Left ventricle myocardium superior (tissue), 1 donor: ENCODE data around the gene SERINC5. TPM values are rescaled to one million over a fixed set of nuclear protein-coding genes. Genes with fewer than 3 reads are reported as not detected.

Source experiments
- ATAC-seq: fragments of 200-7000 bp; cut with Tn5 transposase; one replicate; pipeline ENCODE4 v1.9.1; 2020; ENCODE audit warnings: mild to moderate bottlenecking, moderate library complexity
- DNase-seq: peaks from one replicate; pipeline ENCODE4 v3.0.0-alpha.2; 2020
- intact Hi-C: fragments of 100-400 bp; cut with micrococcal nuclease; formaldehyde crosslinking; loops from one replicate; pipeline ENCODE4 v1.11.0; 2022
- total RNA-seq: library from RNA; stranded (reverse); fragmentation: NEBNext Ultra II Directional; extraction: Animal tissue kit (Norgen Biotek cat#: 25700); gene quantifications from one replicate; pipeline ENCODE4 v1.2.1, GENCODE V29; 2021
- donor health status: DM: no; HTN: yes; CAD: no; lungs with severe emphysema.

The SERINC5 gene
- total RNA-seq, 1 donor from 2014 or later: 13.7 TPM

DNA sequence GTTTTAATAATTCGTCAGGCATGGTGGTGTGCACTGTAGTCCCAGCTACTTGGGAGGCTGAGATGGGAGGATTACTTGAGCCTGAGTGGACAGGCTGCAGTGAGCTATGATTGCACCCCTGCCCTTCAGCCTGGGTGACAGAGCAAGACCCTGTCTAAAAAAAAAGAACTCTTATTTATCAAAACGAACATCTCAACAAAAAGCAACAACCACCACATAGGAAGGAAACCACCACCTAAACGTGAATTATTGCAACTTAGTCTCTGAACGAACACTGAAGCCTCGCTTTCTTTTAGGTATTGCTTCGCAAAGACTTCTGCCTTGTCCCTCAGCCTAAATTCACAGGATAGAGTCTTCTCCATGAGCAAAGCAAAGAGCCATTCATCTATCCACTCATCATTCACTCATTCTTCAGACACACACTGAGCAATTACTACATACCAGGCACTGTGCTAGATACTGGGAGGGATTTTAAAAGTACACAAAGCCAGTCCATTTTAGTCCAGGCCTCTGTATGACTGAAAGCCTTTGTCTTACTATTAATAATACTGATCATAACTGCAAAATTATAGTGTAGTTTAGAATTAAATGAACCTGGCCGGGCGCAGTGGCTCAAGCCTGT, 163.3 kb downstream of the SERINC5 start:
- intact Hi-C loops: loop anchor here (2.0 kb wide), 1 partner anchor 214 kb away; no protein-coding TSS in a partner anchor
- ATAC-seq (no peak), DNase-seq (no peak)

DNA sequence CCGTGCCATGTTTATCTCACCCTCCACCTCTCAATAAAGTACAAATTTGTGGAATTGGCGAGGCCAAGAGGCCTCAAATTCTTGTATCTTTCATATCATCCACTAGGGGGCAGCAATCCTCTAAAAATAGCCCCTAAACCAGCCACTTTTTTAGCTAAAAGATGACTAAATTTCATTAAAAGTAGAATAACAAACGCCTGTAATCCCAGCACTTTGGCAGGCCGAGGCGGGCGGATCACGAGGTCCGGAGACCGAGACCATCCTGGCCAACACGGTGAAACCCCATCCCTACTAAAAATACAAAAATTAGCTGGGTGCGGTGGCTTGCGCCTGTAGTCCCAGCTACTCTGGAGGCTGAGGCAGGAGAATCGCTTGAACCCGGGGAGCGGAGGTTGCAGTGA, 164.1 kb downstream of the SERINC5 start:
- peak; percentile 54 for DNase-seq
- peak; percentile 73 for ATAC-seq
- intact Hi-C loops: loop anchor here (2.0 kb wide), 1 partner anchor 215 kb away; no protein-coding TSS in a partner anchor

DNA sequence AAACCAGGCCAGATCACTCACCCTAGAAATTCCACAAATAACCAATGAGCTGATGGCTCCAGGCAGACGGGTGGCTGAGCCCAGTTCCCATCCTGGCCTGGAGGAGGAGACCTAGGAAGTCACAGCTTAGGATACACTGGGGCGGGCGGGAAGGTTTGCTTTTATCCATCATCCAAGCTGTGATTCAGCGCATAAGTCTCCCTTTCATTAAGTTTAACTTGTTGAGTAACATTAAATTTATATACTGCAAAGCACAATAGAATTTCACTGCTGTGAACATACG, 165.0 kb downstream of the SERINC5 start:
- intact Hi-C loops: no loop called here
- ATAC-seq (no peak), DNase-seq (no peak)

DNA sequence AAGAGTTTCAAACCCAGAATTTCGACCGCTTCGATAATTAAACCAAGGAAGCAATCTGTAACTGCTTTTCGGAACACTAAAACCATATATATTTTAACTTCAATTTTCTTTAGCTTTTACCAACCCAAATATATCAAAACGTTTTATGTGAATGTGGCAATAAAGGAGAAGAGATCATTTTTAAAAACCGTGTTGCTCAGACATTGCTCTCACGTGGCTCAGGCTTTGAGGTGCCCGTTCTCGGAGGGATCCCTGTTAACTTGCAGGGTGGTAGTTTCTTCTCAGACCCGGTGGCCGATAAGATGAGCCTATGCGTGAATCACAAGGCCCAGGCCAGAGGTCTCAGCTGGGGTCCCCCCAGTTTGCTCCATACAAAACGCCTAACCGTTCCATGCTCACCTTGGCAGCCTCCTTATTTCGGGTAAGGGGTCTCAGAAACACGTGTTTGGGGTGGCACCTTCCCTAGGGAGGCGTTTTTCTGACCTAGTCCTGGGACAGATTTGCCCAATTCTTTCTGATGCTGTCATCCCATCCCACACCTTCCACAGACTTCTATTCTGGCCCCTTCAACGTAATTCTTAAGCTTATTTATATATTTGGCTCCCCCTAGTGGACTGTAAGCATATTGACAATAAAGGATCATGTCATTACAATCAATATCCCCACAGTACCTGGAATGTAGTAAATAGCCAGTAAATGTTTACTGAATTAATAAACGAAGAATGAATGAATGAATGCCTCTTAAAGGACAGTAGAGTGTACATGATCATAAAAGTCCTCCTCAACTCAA, 172.6 kb downstream of the SERINC5 start:
- intact Hi-C loops: no loop called here
- DNase-seq (no peak), ATAC-seq (peak; percentile 88)

DNA sequence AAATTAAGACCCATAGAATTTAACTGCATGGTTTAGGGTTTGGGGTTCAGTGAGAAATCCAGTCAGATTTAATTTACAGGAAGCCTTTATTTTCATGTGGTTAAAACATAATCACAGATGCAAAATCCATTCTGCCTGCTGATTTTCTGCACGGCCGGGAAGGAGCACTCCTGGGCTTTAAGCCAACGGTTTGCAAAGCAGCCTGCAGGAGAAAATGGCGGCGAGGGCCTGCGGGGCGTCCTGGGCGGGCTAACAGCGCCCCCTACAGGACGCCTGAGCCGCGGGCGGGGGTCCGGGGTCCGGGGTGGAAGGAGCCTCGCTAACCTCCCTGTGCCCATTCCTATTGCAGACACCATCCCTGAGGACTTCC, 173.1 kb downstream of the SERINC5 start:
- ATAC-seq (peak; percentile 88), DNase-seq (peak; percentile 84)
- intact Hi-C loops: no loop called here

DNA sequence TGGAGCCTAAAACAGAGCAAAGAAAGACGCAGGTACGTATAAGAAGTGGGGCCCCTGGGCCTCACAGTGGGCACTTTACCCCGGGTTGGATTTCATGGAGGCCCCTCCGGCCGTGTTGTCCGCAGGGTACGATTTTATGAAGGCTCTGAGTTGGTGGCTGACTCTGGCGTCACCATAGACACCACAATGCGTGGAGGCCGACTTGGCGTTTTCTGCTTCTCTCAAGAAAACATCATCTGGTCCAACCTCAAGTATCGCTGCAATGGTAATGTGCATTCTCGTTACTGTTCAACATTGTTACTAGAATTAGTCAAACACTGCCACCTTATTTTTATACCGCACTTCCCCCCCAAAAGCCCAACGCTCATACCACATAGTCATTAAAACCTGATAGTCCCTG, 173.6 kb downstream of the SERINC5 start:
- ATAC-seq (no peak), DNase-seq (no peak)
- intact Hi-C loops: no loop called here

DNA sequence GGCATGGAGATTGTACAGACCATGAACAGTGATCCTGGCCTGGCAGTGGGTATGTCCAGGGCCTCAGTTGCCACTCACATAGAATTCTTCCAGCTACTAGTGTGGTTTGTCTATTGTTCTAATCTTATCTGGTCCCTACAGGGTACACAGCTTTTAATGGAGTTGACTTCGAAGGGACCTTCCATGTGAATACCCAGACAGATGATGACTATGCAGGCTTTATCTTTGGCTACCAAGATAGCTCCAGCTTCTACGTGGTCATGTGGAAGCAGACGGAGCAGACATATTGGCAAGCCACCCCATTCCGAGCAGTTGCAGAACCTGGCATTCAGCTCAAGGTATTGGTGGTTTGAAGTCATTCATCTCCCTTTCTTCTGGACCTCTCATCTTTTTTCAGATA, 176.9 kb downstream of the SERINC5 start:
- intact Hi-C loops: no loop called here
- DNase-seq (no peak), ATAC-seq (no peak)

DNA sequence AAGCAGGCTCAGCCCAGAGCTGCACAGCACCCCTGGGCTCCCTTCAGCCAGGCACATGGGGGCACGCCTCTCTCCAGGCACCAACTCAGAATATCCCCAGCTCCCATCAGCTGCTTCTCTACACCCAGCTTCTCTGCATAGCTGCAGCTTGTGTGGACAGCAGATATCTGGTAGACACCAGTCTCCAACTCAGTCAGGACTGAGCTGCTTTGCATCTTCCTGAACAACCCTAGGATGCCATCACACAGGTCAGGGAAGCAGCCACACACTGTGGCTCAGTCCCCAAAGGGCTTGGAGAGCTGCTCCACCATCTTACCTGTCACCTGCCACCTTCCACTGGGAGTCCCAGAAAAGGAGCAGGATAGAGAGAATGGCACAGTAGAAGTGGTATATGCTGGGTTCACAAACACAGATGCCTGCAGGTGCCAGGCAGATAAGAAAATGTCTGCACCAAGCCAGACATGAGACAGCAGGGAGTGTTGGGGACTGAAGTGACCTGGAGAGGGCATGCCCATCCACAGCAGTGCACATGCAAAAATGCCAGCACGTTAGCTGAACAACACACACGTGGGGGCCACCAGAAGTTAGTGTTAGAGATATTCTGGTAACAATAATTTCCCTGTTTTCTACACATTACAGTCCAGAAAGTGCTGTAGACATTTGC, 178.7 kb downstream of the SERINC5 start:
- DNase-seq: no peak
- peak; percentile 78 for ATAC-seq
- intact Hi-C loops: no loop called here

DNA sequence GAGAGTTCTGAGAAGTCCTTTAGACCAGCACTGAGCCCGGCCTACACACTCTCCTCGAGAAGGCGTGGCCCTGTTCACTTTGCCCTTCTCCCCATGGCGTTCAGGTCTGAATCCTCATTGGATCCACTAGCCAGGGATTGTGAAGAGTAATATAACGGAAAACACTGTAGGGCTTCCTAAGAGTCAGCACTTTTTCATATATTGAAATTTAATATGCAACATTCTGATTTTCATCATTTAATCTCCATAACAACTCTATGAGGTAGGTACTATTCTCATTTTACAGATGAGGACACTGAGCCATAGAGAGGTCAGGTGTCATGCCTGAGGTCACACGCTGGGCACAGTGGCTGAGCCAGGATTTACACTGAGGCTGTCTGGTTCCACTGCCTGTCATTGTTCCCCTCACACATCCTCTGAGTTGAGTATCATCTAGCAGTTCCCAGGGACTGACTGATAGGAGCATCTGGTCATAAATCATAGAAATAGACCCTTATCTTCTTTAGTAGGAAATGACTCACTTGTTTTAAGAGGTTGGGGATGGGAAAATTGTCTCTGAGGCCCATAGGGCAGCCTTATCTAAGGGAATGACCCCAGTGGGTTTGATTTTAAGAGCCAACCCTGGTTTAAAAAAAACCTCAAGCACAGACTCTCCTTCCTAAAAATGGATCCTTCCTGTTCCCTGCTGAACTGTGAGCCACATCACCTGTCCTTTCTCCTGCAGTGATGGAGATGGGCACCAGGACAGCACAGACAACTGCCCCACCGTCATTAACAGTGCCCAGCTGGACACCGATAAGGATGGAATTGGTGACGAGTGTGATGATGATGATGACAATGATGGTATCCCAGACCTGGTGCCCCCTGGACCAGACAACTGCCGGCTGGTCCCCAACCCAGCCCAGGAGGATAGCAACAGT, 179.5 kb downstream of the SERINC5 start:
- intact Hi-C loops: no loop called here
- DNase-seq (no peak), ATAC-seq (peak; percentile 57)

DNA sequence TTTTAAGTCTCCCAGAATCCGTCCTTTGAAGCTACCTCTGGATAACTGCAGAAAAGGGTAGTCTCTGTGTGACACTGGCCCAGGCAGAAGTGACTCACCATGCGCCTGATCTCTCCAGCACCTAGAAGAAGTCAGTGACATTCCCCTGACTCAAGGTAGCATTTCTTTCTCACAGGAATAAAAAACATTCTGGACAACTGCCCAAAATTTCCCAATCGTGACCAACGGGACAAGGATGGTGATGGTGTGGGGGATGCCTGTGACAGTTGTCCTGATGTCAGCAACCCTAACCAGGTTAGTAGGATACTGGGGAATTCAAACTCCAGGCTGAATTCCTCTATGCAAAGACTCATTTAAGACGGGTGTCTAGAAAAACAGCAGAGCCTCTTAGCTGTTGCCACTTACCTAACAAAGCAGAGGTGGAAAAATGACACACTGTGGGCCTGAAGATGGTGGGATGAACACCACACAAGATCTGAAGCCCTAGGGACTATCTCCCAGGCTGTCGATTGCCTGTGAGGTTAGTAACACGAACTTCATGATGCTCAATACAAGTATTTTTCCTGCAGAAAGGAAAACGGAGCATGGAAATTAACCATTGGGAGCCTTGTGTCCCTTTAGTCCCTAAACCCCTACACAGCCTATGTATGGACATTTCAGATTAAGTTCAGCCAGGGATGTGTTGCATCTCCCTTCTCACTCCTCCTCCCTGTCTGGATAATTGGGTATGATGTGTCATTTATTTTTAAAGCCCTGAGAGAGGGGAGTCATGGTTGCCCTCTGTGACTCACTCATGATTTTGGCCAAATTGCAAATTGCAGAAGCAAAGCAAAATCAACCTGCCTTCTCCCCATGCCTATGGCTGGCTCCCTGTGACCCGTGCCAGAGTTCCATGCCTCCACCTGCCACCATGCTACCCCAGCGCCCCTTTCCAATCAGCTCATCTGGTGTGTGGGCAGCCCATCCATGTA, 183.5 kb downstream of the SERINC5 start:
- DNase-seq (no peak), ATAC-seq (no peak)
- intact Hi-C loops: no loop called here

DNA sequence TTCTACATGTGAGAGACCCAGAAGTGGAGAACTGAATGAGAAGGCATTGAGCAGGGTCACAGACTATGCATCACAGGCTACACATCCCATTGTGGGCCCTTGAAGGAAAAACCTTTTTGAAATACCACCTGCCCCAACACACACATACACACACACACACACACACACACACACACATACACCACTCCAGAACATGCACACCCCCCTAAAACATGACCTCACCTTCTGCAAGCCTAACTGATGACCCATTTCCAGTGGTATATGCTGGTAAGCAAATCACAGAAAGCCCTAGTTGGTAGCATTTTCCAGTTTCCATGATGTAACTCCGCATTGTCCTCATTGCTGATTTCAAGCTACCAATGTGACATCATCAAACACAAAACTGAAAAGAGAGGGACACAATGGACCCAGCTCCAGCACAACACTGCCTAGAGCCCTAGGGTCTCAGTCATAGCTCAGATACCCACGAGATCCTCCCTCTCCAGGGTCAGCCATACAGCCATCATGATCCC, 184.3 kb downstream of the SERINC5 start:
- ATAC-seq (no peak), DNase-seq (no peak)
- intact Hi-C loops: no loop called here

DNA sequence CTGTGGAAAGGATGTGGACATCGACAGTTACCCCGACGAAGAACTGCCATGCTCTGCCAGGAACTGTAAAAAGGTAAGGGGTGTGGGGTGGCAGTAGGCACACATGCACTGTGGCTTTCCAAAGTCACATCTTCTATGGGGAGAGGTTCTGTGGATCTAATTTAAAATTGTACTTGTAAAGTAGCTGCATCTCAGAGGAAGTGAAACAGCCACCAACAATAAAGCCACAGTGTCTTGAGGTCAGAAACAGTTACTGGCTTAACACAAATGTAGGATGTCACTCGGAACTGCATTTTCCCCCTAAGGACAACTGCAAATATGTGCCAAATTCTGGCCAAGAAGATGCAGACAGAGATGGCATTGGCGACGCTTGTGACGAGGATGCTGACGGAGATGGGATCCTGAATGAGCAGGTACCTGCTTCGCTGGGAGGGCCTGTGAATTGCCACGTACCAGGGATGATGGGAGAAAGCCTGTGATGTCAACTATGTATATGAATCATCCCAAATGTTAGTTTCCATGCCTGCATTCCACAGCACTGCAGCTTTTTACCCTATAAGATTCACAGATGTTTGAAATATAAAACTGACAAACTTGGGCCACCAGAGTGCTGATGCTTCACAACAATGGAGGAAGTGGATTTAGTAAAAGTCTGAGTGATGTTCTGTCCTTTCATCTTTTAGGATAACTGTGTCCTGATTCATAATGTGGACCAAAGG, 185.4 kb downstream of the SERINC5 start:
- intact Hi-C loops: no loop called here
- no peak for DNase-seq
- no peak for ATAC-seq

DNA sequence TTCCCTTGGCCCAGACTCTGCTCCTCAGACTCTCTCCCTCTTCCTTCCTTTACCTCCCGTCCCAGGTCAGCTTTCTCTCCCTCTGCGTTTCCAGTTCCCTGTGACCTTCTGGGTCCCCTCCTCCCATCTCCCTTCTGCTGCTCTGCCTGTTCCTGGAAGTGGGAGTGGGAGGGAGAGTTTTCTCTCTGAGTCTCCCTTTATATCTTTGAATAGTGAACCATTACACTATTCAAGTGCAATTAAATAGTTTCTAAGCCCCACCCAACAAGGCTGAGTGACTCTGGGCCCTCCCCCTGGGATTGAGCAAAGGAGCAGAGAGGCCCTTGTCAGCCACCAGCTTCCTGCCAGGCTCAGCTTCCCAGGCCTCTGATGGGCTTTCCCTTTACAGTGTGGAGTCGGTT, 185.9 kb downstream of the SERINC5 start:
- intact Hi-C loops: no loop called here
- DNase-seq (no peak), ATAC-seq (peak; percentile 68)

DNA sequence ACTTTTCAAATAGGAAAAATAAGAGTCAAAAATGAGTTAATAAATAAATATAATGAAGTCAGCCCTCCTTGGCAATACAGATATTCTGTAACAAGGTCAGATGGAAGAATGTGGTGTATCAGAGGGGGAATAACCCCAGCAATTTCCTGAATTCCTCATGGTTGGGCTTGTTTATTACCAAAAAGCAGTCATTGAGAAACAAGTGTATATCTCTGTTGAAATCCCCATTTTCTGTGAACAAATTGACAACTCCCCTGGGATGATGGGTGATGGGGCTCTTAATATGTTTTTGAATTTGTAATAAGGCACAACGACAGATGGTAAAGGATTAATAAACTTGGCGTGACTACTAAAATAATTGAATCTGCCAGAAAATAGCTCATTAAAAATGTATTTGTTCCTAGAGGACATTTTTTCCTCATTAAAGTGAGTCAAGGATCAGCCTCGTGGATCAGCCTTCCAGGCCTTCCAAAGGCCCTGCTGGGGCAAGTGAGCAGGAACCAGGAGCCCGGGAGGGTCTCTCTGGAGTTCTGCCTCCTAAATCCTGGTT, 186.5 kb downstream of the SERINC5 start:
- intact Hi-C loops: no loop called here
- no peak for ATAC-seq
- DNase-seq: no peak

DNA sequence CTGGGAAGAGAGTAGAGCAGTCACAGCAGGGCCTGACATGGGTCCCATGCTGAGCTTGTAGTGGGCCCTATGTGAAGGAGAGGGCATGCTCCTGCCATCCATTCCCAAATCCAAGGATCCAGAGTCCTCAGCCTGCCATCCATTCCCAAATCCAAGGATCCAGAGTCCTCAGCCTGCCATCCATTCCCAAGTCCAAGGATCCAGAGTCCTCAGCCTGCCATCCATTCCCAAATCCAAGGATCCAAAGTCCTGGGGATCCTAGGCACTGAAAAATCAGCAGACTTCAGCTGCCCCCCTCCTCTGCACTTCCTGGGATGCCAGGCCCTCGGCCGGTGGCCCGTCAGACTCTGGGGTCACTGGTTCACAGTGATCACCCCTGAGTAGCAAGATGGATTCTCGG, 187.1 kb downstream of the SERINC5 start:
- ATAC-seq (no peak), DNase-seq (no peak)
- intact Hi-C loops: no loop called here

DNA sequence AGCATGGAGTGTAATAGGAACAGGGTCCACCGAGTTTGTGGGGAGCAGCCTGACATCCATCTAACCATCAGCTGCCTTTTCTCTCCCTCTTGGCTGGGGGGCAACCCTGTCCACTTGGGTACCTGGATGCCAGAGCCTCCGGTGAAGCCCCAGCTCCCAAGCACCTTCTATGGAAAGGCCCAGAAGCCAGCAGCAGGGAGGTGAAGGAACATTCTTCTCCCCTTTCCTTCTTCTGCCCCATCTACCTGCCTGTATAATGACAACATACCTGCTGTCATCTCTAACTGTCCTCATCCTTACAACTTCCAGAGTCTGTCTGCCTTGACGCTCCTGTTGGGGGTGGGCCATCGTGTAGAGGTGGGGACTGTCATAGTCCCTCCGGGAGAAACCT, 187.6 kb downstream of the SERINC5 start:
- no peak for DNase-seq
- intact Hi-C loops: no loop called here
- no peak for ATAC-seq

DNA sequence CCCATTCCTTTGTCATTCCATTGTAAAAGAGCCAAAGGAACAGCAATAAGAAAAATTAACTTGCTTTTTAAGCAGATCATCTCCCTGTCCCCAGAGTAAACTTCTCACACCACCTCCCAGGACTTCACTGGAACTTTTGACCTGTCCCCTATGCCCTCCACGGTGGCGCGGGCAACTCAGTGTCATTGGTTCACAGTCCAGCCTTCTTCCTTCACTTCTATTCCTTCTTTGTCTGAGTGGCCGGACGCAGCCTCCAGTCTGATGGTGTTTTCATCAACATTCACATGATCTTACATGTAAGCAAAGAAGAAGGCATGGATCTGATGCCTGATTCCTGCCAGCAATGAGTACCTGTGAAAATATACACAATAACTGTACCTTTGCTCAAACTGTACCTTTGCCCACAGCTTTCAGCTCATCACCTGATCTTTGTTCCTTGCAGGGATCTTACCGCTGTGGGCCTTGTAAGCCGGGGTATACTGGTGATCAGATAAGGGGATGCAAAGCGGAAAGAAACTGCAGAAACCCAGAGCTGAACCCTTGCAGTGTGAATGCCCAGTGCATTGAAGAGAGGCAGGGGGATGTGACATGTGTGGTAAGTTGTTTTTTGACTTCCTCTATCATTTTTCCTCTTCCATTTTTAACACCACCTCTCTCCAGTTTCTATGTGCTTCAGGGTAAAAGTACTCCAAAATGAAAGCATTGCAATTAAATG, 188.2 kb downstream of the SERINC5 start:
- intact Hi-C loops: no loop called here
- ATAC-seq (no peak), DNase-seq (no peak)
